A172 (cell line): ENCODE measurements around the gene CLEC4C. TPM values are rescaled to one million over a fixed set of nuclear protein-coding genes. Genes with fewer than 3 reads are reported as not detected.

Experiments
- DNase-seq: peaks from one replicate; pipeline ENCODE4 v3.0.0-alpha.2; 2015; ENCODE audit warnings: low spot score
- total RNA-seq: library from RNA; depleted of rRNA; stranded (reverse); fragments of >200 nt; shearing (Covaris generic); gene quantifications from 2 replicates; pipeline ENCODE4 v1.2.3, GENCODE V29; 2014; rRNA removed

The CLEC4C gene
- total RNA-seq, 1 experiment from 2014 or later = not detected

- no peak for DNase-seq
These were observed 23.2 kb downstream of the CLEC4C start for GRCh38 chr12:7723926-7724325.

- no peak for DNase-seq
These were observed 27.0 kb downstream of the CLEC4C start for GRCh38 chr12:7719946-7720730.

- DNase-seq = no peak
These were observed 30.8 kb downstream of the CLEC4C start for GRCh38 chr12:7716381-7716780.

GRCh38 chr12:7712841-7713442 is 34.2 kb downstream of the CLEC4C start:
- DNase-seq = no peak

- no peak for DNase-seq
These were observed 36.0 kb downstream of the CLEC4C start, which contains the start of gene DPPA3 for GRCh38 chr12:7711133-7711532. TSS of gene DPPA3 (plus strand) at chr12:7711433. CDS start at chr12:7711571, 138 bp downstream.

- no peak for DNase-seq
These were observed 37.1 kb downstream of the CLEC4C start for GRCh38 chr12:7709969-7710675.

GRCh38 chr12:7705846-7706245 is 41.3 kb downstream of the CLEC4C start:
- no peak for DNase-seq

- DNase-seq = peak; percentile 0
These were observed 51.5 kb downstream of the CLEC4C start, which contains the start of gene GDF3 for GRCh38 chr12:7695566-7696197. TSS of gene GDF3 (minus strand) at chr12:7695775. CDS start at chr12:7695728, 47 bp downstream.

- no peak for DNase-seq
These were observed 52.0 kb downstream of the CLEC4C start for GRCh38 chr12:7695237-7695560.

- DNase-seq = no peak
These were observed 52.5 kb downstream of the CLEC4C start for GRCh38 chr12:7694556-7695236.

GRCh38 chr12:7693793-7694192 is 53.4 kb downstream of the CLEC4C start:
- DNase-seq = no peak

GRCh38 chr12:7681535-7681934 is 65.6 kb downstream of the CLEC4C start:
- DNase-seq = no peak

Other genes with a start within 250 kb of the CLEC4C start
- 0.02 TPM in 1 of 2 replicates, not detected in the other for gene CD163, start 243.6 kb downstream of the CLEC4C start, total RNA-seq
- gene APOBEC1, start 81.5 kb downstream of the CLEC4C start, total RNA-seq = not detected in 2 replicates
- not detected in 2 replicates for gene GDF3, start 51.6 kb downstream of the CLEC4C start, total RNA-seq
- not detected in 2 replicates for gene DPPA3, start 35.9 kb downstream of the CLEC4C start, total RNA-seq
- not detected in 2 replicates for gene NANOGNB, start 17.8 kb upstream of the CLEC4C start, total RNA-seq
- gene NANOG, start 42.0 kb upstream of the CLEC4C start, total RNA-seq = not detected in 2 replicates
- gene SLC2A14, start 125.5 kb upstream of the CLEC4C start, total RNA-seq = 0.12 TPM in 1 of 2 replicates, not detected in the other
- 16.3 and 17.0 TPM in 2 replicates for gene SLC2A3, start 188.8 kb upstream of the CLEC4C start, total RNA-seq